ENCODE measurements around the gene NAGPA. TPM values are rescaled to one million over a fixed set of nuclear protein-coding genes. Genes with fewer than 3 reads are reported as not detected.

Gene NAGPA
- total and polyA plus RNA-seq, 2 experiments from 2014 or later, result 6.3 to 20.7 TPM

- TF ChIP-seq ZNF462 (CRISPR knock-in tag; IDR thresholded peaks at IDR 0.05) (no peak), CTCF (conservative IDR thresholded peaks at IDR 0.05; ENCODE audit: low read depth in 2 of 2) (no peak)
Observed at GRCh38 chr16:5031601-5032000, 2.1 kb downstream of the NAGPA start (continued).

- no peaks in the 10 kb centered on the region for H3K36me3 ChIP-seq (ENCODE audit: insufficient read depth)
- H3K4me3 Mint-ChIP-seq, result no peak overlapping the region
- no peak overlapping the region for H3K27ac Mint-ChIP-seq
- H3K79me2 ChIP-seq (replicated peaks; ENCODE audit: insufficient read depth), result no peaks in the 10 kb centered on the region; the same call in 1 of the 2 replicates
- H3K36me3 Mint-ChIP-seq (ENCODE audit: low read depth), result no peaks in the 10 kb centered on the region; the same call in 2 of the 3 replicates
- peaks cover 15% of the 10 kb centered on the region for H3K4me1 Mint-ChIP-seq
- peaks cover 12% of the 10 kb centered on the region for H3K4me1 ChIP-seq (ENCODE audit: insufficient read depth)
- H3K4me3 ChIP-seq, result no peak overlapping the region
- H2AFZ ChIP-seq, result no peak overlapping the region
- H3K9me2 ChIP-seq (ENCODE audit: insufficient read depth), result no peaks in the 10 kb centered on the region
- H3F3A ChIP-seq (replicated peaks; ENCODE audit: low read depth), result no peaks in the 10 kb centered on the region
- no peak overlapping the region for H3K4me2 ChIP-seq
- H3K27me3 Mint-ChIP-seq (ENCODE audit: insufficient read depth, low read depth, poor library complexity), result peaks cover 24% of the 10 kb centered on the region
- ATAC-seq (no peak), DNase-seq (ENCODE audit: low spot score) (no peak)
- H3K27me3 ChIP-seq (ENCODE audit: insufficient read depth), result peaks cover 6% of the 10 kb centered on the region
- no peaks in the 10 kb centered on the region for H3K9me3 Mint-ChIP-seq
- no peak overlapping the region for H3K27ac ChIP-seq (ENCODE audit: low read depth)
- H4K20me1 ChIP-seq (replicated peaks; ENCODE audit: insufficient read depth), result no peaks in the 10 kb centered on the region
- TF ChIP-seq POLR2AphosphoS5 (IDR thresholded peaks at IDR 0.05; ENCODE audit: low read depth), result no peak
- TF ChIP-seq, protein P1, sequence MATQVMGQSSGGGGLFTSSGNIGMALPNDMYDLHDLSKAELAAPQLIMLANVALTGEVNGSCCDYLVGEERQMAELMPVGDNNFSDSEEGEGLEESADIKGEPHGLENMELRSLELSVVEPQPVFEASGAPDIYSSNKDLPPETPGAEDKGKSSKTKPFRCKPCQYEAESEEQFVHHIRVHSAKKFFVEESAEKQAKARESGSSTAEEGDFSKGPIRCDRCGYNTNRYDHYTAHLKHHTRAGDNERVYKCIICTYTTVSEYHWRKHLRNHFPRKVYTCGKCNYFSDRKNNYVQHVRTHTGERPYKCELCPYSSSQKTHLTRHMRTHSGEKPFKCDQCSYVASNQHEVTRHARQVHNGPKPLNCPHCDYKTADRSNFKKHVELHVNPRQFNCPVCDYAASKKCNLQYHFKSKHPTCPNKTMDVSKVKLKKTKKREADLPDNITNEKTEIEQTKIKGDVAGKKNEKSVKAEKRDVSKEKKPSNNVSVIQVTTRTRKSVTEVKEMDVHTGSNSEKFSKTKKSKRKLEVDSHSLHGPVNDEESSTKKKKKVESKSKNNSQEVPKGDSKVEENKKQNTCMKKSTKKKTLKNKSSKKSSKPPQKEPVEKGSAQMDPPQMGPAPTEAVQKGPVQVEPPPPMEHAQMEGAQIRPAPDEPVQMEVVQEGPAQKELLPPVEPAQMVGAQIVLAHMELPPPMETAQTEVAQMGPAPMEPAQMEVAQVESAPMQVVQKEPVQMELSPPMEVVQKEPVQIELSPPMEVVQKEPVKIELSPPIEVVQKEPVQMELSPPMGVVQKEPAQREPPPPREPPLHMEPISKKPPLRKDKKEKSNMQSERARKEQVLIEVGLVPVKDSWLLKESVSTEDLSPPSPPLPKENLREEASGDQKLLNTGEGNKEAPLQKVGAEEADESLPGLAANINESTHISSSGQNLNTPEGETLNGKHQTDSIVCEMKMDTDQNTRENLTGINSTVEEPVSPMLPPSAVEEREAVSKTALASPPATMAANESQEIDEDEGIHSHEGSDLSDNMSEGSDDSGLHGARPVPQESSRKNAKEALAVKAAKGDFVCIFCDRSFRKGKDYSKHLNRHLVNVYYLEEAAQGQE (IDR thresholded peaks at IDR 0.05; ENCODE audit: unreplicated experiment), result no peak
- TF ChIP-seq CREB1 (CRISPR knock-in tag; IDR thresholded peaks at IDR 0.05; ENCODE audit: low read depth), result no peak
- TF ChIP-seq JUNB (IDR thresholded peaks at IDR 0.05; ENCODE audit: unreplicated experiment), result no peak
- no peak for TF ChIP-seq CTCF (conservative IDR thresholded peaks at IDR 0.05; ENCODE audit: low read depth in 2 of 2)
- TF ChIP-seq STAT1 (IDR thresholded peaks at IDR 0.05; ENCODE audit: unreplicated experiment), result no peak
- TF ChIP-seq, protein P2, sequence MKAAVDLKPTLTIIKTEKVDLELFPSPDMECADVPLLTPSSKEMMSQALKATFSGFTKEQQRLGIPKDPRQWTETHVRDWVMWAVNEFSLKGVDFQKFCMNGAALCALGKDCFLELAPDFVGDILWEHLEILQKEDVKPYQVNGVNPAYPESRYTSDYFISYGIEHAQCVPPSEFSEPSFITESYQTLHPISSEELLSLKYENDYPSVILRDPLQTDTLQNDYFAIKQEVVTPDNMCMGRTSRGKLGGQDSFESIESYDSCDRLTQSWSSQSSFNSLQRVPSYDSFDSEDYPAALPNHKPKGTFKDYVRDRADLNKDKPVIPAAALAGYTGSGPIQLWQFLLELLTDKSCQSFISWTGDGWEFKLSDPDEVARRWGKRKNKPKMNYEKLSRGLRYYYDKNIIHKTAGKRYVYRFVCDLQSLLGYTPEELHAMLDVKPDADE (IDR thresholded peaks at IDR 0.05), result no peak
- no peak for TF ChIP-seq ZNF331 (CRISPR knock-in tag; IDR thresholded peaks at IDR 0.05; ENCODE audit: low read depth)
Observed at GRCh38 chr16:5030251-5030870, 3.4 kb downstream of the NAGPA start.
